GM18861 (cell line): Measurements from ENCODE around the gene CPAMD8.
"Not testable (repeated sequence)": the region's sequence is repeated elsewhere in the genome, so short reads cannot be mapped to it uniquely, and the experiment has no call there.

Source experiments
- ATAC-seq: cut with Tn5 transposase; IDR thresholded peaks from one replicate; pipeline ENCODE4 v1.9.1; 2021; ENCODE audit not compliant: unreplicated experiment

Gene CPAMD8

DNA sequence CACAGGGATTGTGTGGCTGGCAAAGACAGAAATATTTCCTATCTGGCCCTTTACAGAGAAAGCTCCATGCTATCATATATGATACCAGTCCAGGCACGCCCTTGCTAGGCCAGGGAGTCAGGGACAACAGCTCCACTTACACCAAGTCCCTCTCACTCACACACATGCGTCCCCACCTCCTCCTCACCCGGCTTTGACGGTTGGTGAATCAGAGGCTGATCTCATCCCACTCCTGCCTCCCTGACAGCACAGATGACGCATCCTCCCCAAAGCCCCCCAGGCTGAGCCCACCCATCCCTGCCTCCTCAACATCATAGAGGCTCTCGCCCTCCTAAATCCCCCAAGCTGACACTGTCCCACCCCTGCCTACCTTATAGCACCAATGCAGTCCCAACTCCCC is 75.1 kb downstream of the CPAMD8 start:
- no peak for ATAC-seq

DNA sequence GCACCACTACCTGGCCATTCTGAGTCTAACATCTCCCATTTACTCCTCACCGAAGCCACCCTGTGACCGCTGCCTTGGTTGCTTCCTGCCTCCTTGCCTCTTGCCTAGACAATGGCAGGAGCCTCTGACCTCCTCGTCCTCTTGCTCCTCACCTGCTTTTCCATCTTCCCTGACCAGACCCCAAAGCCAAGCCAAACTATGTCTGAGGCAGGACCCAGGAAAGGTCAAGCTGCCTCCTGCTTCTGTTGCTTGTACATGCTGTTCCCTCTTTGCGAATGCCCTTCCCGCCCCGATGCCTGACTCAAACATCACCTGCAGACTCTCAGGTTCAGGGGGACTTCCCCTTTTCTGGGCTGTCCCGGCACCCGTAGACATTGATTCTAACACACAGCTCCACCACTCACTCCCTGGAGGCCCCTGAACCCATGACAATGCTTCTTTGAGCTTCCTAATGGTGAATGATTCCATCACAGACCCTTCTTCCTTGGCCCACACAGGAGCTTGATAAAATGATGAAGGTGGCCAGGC is 77.0 kb downstream of the CPAMD8 start:
- no peak for ATAC-seq

DNA sequence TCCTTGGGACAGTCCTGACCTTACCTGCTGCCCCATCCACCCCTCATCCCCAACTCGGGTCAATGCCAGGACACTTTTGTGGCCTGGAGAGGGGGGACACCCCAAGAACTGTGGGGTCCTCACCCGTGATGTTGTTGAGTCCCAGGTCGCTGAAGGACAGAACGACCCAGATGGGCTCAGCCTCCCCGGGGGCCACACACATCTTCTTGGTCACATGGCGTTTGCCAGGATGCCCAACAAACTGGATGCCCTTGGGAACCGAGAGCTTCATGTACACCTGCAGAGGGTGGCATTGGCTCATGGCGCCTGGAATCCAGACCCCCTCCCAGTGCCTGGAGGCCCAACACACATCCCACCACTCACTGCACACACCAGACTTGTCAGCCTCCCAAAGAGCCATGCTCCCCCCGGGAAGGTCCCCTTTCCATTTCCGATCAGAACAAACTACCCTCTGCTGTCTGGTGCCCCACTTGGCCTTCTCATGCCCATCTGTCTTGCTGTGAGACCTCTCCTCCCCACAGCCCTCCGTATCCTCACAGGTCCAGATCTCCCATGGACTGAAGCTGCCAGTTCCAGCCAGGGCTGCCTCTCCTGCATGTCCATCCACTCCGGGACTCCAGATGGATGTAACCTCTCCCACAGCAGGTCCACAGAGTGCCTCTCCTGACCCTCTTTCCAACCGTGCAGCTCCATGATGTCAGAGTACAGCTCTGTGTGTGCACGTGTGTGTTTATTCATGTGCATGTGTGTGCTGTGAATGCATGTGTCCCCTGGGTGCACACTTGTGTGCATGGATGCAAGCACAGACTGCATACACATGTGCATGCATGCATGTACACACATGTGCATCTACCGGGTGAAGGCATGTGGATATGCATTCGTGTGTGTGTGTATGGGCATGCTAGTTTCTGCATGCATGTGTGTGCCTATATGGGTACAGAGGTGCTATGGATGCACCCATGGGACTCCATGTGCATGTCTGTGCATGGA is 79.4 kb downstream of the CPAMD8 start:
- ATAC-seq = no peak

DNA sequence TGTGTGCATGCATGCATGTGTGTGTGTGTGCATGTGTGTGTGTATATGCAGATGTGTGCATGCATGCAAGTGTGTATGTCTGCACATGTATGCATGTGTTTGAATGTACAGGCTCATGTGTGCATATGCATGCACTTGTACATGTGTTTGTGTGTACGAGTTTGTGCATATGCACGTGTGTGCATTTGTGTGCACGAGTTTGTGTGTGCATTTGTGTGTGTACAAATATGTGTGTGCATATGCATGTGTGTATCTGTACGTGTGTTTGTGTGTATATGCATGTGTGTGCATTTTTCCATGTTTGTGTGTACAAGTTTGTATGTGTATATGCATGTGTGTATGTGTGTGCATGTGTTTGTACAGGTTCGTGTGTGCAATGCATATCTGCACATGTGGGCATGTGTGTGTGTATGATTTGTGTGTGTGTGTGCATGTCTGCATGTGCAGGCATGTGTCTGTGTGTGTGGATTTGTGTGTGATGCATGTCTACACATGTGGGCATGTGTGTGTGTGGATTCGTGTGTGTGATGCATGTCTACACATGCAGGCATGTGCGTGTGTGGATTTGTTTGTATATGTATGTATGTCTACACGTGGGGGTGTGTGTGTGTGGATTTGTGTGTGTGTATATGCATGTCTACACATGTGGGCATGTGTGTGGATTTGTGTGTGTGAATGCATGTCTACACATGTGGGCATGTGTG is 80.7 kb downstream of the CPAMD8 start:
- no peak for ATAC-seq

DNA sequence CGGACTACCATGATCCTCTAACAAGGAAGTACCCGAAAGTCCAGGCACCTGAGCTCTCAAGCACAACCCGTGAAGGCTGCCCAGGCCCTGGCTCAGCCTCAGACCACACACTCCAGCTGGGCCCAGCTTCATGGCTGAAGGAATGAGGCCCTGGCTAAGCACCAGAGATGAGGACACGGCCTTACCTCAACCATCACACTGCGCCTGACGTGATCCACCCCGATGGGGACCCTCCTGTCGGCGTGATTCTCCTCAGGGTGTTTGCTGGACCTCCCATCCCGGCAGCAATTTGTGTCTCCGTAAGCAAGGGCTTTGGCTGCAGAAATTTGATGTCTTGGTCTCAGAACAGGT is 81.3 kb downstream of the CPAMD8 start:
- no peak for ATAC-seq

DNA sequence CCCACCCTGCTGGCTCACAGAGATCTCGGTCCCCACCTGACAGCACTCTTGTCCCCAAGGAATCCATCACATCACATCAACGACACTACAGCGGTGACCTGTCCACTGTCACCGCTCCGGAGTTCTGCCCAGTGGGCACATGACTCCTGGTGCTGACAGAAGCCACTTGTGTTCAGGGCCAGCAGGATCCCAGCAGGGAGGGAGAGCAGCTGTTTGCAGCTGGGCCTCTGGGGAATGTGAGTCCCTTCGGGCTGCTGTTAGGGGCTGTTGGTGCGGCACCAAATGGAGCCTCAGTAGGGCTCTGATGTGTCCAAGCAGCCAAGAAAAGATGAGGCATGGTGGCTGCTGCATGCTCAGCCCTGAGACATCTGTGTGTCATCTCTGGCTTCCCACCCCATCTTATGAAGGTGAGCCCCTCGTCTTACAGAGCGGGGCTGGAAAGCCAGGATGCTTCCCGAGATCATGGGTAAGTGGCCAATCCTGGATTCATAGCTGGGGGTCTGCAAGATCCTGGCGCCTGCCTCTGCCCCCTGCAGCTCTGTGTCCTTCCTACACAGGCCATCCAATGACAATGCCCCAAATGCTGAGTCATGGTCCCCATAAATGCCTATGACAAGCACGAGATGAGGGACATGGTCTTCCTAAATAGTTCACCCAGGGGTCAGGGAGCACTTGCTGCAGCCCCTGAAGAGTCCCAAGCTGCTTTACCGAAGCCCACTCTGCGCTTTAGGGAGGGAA is 81.8 kb downstream of the CPAMD8 start:
- no peak for ATAC-seq

DNA sequence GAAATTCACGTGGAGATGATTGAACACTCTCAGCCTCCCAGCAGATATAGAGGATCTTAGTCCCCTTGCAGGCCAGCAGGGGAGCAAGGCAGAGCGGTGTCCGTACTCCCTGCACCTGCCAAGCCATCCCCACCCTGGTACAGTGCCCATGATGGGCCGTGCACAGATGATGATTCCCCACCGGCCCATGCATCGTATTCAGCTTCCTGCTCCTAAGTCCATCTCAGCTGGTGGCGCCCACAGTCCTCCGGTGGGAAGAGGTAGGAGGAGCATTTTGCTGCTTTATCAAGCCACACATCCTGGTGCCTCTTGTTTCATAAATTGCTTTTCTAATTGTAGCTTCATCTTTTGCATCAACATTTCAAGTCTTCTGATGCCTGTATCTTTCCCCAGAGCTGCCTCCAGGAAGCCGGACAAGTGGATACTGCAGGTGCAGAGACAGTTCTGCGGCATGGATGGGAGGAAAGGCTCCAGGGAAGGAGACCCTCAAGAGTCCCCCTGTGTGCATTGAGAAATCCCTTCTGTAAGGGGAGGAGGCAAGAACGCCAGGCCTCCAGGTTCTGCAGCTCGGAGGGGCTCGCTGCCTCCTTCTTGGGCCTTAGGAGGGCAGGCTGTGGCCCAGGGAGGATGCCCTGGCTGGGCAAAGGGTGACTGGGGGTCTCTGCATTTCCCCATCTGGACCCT is 82.5 kb downstream of the CPAMD8 start:
- ATAC-seq = no peak

DNA sequence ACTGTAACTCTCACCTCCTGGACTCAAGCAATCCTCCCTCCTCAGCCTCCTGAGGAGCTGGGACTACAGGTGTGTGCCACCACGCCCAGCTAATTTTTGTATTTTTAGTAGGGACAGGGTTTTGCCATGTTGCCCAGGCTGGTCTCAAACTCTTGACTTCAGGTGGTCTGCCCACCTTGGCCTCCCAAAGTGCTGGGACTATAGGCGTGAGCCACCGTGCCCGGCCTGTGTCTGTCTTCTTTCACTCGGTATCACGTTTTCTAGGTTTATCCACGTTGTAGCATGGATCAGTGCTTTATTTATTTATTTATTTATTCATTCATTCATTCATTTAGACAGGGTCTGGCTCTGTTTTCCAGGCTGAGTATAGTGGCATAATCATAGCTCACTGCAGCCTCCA is 83.5 kb downstream of the CPAMD8 start:
- not testable (repeated sequence) for ATAC-seq

DNA sequence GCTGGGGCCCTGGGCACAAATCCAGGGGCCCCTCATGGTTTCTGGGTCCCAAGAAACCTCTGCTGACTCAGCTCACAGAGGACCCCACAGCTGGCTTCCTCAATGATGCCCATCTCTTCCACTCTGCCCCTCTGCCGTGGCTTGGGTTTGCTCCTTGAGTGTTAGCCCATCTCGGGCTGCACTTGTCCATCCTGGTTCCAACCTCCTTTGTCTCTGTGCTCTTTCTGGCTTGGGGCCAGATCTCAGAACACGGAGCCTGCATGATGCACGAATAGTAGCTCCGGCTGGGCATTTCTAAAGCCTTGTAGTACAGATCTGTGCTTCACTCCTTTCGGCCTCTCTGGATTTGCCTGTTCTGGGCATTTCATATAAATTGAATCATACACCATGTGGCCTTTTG is 84.0 kb downstream of the CPAMD8 start:
- ATAC-seq = no peak

DNA sequence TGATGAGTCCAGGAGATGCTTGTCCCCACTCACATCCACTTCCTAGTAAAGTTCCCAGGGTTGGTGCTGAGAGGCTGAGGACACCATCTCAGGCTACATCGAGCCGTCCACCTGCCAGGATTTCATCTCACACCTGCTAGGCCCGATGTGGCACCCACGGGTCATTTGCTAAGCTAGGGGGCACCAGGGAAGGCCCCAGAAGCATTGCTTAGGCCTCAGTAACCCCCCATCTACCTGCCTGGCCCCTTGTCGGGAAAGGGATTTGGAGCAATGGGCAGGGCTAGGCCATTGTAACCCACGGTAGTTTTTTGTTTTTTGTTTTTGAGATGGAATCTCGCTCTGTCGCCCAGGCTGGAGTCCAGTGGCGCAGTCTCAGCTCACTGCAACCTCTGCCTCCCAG is 86.0 kb downstream of the CPAMD8 start:
- ATAC-seq = no peak

DNA sequence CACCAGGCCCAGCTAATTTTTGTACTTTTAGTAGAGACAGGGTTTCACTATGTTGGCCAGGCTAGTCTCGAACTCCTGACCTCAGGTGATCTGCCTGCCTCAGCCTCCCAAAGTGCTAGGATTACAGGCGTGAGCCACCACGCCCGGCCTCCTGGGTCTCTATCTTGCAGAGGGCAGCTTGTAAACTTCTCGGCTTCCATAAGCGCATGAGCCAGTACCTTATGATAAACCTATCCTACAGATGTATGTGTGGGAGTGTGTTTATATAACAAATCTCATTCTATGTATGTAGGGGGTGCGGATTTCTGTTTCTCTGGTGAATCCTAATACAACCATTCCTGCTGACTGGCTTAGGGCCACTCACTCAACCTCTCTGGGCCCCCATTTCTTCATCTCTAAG is 86.5 kb downstream of the CPAMD8 start:
- ATAC-seq = not testable (repeated sequence)

DNA sequence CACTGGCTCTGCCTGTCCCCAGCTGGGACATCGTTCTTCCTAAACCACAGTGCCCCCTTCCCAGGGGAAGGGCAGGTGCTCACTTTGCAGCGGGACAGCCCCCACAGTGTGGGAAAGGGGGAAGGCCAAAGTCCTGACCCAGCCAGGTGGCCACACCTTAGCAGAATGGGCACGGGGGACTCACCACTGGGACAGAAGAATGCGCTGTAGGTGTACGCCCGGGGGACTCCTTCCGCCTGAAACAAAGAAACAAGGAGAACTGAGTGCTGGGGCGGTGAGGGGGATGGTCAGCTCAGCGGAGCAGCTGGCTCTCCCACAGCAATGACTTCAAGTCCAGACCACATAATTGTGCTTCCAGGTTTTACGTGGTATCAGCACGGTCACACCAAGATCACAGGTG is 88.4 kb downstream of the CPAMD8 start:
- no peak for ATAC-seq

DNA sequence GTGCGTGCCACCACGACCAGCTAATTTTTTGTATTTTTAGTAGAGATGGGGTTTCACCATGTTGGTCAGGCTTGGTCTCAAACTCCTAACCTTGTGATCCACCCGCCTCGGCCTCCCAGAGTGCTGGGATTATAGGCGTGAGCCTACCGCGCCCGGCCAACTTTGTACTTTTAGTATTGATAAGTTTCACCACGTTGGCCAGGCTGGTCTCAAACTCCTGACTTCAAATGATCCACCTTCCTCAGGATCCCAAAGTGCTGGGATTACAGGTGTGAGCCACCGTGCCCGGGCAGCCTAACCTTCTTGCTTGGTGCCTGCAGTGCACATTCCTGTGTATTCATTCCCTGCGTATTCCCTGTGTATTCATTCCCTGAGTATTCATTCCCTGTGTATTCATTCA is 88.8 kb downstream of the CPAMD8 start:
- ATAC-seq = not testable (repeated sequence)

DNA sequence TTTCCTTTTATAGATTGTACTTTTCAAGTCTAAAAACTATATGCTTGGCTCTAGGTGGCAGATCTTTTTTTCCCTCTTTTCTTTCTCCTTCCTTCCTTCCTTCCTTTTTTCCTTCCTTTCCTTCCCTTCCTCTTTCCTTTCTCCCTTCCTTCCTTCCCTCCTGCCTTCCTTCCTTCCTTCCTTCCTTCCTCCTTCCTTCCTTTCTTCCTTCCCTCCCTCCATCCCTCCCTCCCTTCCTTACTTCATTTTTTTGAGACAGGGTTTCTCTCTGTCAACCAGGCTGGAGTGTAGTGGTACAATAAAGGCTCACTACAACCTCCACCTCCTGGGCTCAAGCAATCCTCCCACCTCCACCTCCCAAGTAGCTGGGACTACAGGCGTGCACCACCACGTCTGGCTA is 89.7 kb downstream of the CPAMD8 start:
- ATAC-seq = no peak

DNA sequence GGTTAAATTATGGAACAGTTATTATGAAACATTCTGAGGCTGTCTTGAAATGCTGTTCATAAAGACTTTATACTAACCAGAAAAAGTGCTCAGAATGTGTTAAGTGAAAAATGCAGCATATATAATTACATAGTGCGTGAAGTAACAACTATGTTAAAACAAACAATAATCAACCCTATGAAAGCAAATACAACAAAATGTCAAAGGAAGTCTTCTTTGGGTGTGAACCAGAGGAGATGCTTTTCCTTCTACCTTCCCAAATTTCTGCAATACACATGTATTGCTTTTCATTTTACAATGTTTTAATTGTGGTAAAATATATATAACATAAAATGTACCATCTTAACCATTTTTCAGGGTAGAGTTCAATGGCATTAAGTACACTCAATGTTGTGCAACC is 92.1 kb downstream of the CPAMD8 start:
- no peak for ATAC-seq

DNA sequence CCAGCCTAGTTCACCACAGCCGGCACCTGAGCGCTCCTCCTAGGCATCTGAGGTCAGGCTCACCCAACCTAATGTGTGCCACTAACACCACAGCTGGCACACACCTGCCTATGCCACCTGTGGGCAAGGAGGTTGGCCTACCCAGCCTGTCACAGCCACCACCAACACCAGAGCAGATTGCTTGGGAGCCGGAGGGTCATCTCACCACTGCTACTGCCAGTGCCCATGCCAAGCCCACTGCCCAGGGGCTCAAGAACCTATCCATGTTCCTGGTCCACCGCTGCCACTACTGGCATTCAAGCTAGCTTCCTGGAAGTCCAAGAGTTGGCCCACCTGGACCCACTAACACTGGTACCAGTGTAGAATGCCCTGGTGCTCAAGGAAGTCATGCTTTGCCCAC is 95.3 kb downstream of the CPAMD8 start:
- ATAC-seq = no peak

DNA sequence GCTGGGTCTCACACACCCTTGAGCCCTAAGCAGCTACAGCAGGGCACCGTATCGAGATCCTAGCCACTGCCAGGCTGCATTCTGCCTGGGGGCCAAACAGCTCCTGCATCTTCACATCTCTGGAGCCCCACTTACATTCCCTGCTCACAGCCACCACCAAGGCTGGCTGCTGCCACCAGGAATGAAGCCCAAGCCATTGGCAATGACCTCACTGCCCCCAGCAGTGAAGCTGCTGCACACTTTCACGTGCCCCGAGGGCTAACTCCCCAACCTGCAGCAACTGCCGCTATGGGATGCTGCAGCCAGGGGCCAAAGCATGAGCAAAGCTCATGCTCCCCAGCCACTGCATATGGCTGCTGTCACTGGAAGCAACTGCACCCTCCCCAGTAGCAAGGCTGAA is 95.9 kb downstream of the CPAMD8 start:
- no peak for ATAC-seq

DNA sequence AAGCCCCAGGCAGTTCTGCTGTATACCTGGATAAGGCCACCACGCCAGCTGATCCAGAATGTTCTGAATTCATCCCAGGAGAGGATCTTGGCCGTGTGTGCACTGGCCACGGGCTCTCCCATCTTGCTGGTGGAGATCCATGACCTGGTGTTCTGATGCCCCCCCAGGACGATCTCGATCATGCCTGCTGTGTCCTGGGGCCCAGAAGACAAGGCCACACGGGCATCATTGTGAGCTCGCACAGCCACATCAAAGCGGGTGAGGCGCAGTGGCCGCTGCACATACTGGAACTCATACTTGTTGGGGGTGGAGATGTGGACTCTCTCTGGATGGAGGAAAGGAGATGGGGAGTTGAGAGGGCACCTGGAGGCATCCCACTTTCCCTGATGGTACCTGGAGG is 97.7 kb downstream of the CPAMD8 start:
- no peak for ATAC-seq

DNA sequence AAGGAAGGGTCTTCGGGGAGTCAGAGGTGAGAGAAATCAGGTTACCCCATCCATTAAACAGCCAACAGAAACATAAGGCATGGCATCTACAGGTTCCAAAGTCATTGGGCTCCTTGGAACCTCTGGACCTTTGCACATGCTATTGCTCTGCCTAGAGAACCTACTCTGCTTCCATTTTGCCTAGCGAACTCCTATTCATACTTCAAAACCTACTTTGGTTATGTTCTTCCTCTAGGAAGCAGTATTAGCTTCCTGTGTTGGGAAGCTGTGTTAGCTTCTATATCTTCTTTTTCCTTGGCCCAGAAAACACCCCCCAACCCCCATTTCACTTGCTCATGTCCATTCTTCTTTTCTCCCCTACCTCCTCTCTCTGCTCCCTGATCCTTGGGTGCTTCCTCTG is 98.3 kb downstream of the CPAMD8 start:
- ATAC-seq = no peak

DNA sequence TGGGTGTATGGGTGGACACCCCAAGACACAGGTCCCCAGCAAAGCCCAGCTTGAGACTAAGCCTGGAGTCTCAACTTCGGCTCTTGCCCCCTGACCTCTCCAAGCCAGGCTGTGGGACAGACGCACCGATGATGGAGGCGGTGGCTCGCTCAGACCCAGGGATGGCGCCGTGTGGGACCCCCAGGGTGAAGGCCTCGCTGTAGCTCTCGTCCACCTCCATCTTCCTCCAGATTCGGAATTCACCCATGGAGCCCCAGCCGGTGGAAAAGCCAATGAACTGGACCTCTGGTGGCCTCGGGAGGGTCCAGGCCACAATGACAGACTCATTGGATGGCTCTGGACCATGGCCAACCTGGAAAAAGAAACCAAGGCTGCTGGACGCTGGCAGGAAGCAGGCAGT is 98.7 kb downstream of the CPAMD8 start:
- ATAC-seq = no peak

DNA sequence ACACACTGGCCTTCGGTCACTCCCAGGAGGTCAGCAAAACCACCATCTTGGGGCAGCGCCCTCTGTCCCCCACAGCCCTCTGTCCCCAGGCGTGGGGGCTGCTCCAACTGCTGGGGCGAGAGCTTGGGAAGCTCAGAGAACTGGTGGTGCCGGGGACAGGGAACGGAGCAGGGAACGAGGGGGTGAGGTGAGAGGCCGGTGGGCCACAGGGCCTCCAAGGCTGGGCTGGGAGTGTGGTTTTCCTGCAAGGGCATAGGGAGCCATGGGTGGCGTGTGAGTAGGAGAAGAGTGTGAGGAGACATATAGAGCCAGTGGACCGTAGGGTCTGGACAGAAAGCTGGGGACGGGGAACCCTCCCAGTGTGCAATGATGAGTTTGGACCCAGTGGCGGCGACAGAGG is 103.7 kb downstream of the CPAMD8 start:
- ATAC-seq = no peak
